Sigmoid colon (tissue), 7 donors: ENCODE data around the gene SNX24. TPM values are rescaled to one million over a fixed set of nuclear protein-coding genes. Genes with fewer than 3 reads are reported as not detected.

ENCODE experiments used
- DNase-seq: peaks from one replicate; pipeline ENCODE4 v3.0.0-alpha.2; 2019
- H3K27ac ChIP-seq, 4 donors: fragments of 200-600 bp; sonication (generic); one replicate each; pipeline ENCODE4 v1.5.1; 2016 to 2019; ENCODE audit warnings: mild to moderate bottlenecking in 1 of 4
- H3K27me3 ChIP-seq, 3 donors: fragments of 200-600 bp; sonication (generic); one replicate each; pipeline ENCODE4 v1.5.1; 2019; ENCODE audit warnings: mild to moderate bottlenecking in 1 of 3
- H3K36me3 ChIP-seq, 4 donors: fragments of 200-600 bp; sonication (generic); one replicate each; pipeline ENCODE4 v1.5.1; 2016 to 2019
- H3K4me1 ChIP-seq, 4 donors: fragments of 200-600 bp; sonication (generic); one replicate each; pipeline ENCODE4 v1.5.1; 2017 to 2019
- H3K4me3 ChIP-seq, 4 donors: fragments of 200-600 bp; sonication (generic); one replicate each; pipeline ENCODE4 v1.5.1; 2017 to 2019; ENCODE audit warnings: mild to moderate bottlenecking in 2 of 4, moderate library complexity in 1 of 4
- H3K9me3 ChIP-seq, 4 donors: fragments of 200-600 bp in 3 of 4; sonication (generic) in 3 of 4; one replicate each; pipeline versions ENCODE4 v1.5.1 to v1.6.1; 2013 to 2019
- CTCF ChIP-seq, 4 experiments: fragments of 450-650 bp in 3 of 4; fragments of 200-600 bp in 1 of 4; IDR thresholded peaks; one replicate each; pipeline ENCODE4 v1.5.1; 2016 to 2019; ENCODE audit warnings: antibody characterized with exemption in 4 of 4, mild to moderate bottlenecking in 3 of 4, moderate library complexity in 2 of 4
- EP300 ChIP-seq, 4 donors: sonication (generic); formaldehyde crosslinking; IDR thresholded peaks; one replicate each; pipeline ENCODE4 v1.6.1; 2017; ENCODE audit warnings: antibody characterized with exemption in 4 of 4
- POLR2A ChIP-seq, 2 donors: fragments of 450-650 bp; IDR thresholded peaks; one replicate each; pipeline ENCODE4 v1.6.1; 2016; ENCODE audit warnings: antibody characterized with exemption in 2 of 2, mild to moderate bottlenecking in 2 of 2, moderate library complexity in 2 of 2
- POLR2AphosphoS5 ChIP-seq, 4 donors: sonication (generic); formaldehyde crosslinking; IDR thresholded peaks; one replicate each; pipeline ENCODE4 v1.6.1; 2017; ENCODE audit warnings: antibody characterized with exemption in 4 of 4
- WGBS, 2 donors: extraction: QIAGEN DNeasy Blood & Tissue Kit; methylation state at CpG; one replicate each; pipeline ENCODE4 v1.1.7; 2013; 5-methylcytosine and 5-hydroxymethylcytosine counted together
- intact Hi-C: fragments of 100-400 bp; cut with DNase I; formaldehyde crosslinking; loops from one replicate; pipeline ENCODE4 v1.15.1; 2023
- polyA plus RNA-seq, 3 donors: library from polyadenylated mRNA; stranded (reverse); fragments of 200-250 nt; gene quantifications; one replicate each; pipeline ENCODE4 v1.2.3, GENCODE V29; 2013
- total RNA-seq, 4 donors: library from RNA; depleted of rRNA; stranded (reverse); fragments of >200 nt; gene quantifications; one replicate each; pipeline ENCODE4 v1.1.0, GENCODE V29; 2016
- donor health status: healthy with polysubstance abuse.
- donor health status: Bipolar disorder and iron deficiency.
- donor health status: healthy.

The SNX24 gene
- total RNA-seq (10 to 100 TPM in 3 of 4 donors, 1 to 10 TPM in 1; 8.2 to 21.0 (median 10.6) TPM), polyA plus RNA-seq (10 to 100 TPM in 2 of 3 donors, 1 to 10 TPM in 1; 7.3 to 28.2 (median 22.7) TPM)

- Histone ChIP-seq H3K4me3 (peak within 1 kb of the TSS; percentile 87 to 99 (median 97)), H3K9me3 (no peaks in the 10 kb centered on the region), H3K36me3 (no peaks in the 10 kb centered on the region), H3K27me3 (no peaks in the 10 kb centered on the region), H3K4me1 (peaks cover 0 to 31% (median 20%) of the 10 kb centered on the region in 4 donors), H3K27ac (peak within 1 kb of the TSS; percentile 91 to 97 (median 96))
- 0 to 1% methylated on average over 92 of the region's 92 CpGs for WGBS, 2 donors
- DNase-seq, result peak; percentile 86
- TF ChIP-seq POLR2AphosphoS5 (IDR thresholded peaks at IDR 0.05) (peak; percentile 16 to 75 (median 58)), CTCF (IDR thresholded peaks at IDR 0.05) (no peak), EP300 (IDR thresholded peaks at IDR 0.05) (no peak)
- intact Hi-C loops, result loop anchor here (2.0 to 5.0 kb wide), 3 partner anchors 71 to 247 kb away; partner anchors contain the start of genes PPIC and SNX2
These were observed at the start of gene SNX24 for GRCh38 chr5:122845229-122846050. TSS of gene SNX24 (plus strand) at chr5:122845613. CDS start at chr5:122845634, 21 bp downstream.

- no peaks in the 10 kb centered on the region for H3K27me3 ChIP-seq
- 97 to 99% methylated on average over 2 of the region's 2 CpGs for WGBS, 2 donors
- TF ChIP-seq EP300 (IDR thresholded peaks at IDR 0.05) (no peak), CTCF (IDR thresholded peaks at IDR 0.05) (no peak), POLR2AphosphoS5 (IDR thresholded peaks at IDR 0.05) (no peak), POLR2A (IDR thresholded peaks at IDR 0.05) (no peak)
- H3K9me3 ChIP-seq, result no peaks in the 10 kb centered on the region
- peaks cover 0 to 82% (median 15%) of the 10 kb centered on the region in 4 donors for H3K36me3 ChIP-seq
- H3K4me1 ChIP-seq, result no peaks in the 10 kb centered on the region
- no peak overlapping the region for H3K27ac ChIP-seq
- DNase-seq, result no peak
- intact Hi-C loops, result no loop called here
- no peak overlapping the region for H3K4me3 ChIP-seq
These were observed 39.9 kb upstream of the SNX24 start for GRCh38 chr5:122805481-122805880.

- no peak overlapping the region for H3K27ac ChIP-seq
- H3K4me3 ChIP-seq, result no peak overlapping the region
- intact Hi-C loops, result no loop called here
- H3K36me3 ChIP-seq, result peaks cover 0 to 41% (median 2%) of the 10 kb centered on the region in 4 donors
- TF ChIP-seq POLR2AphosphoS5 (IDR thresholded peaks at IDR 0.05) (no peak), EP300 (IDR thresholded peaks at IDR 0.05) (no peak), POLR2A (IDR thresholded peaks at IDR 0.05) (no peak), CTCF (IDR thresholded peaks at IDR 0.05) (no peak)
- no peak for DNase-seq
- WGBS, 2 donors, result 82 to 96% methylated on average over 2 of the region's 2 CpGs
- no peaks in the 10 kb centered on the region for H3K9me3 ChIP-seq
- H3K4me1 ChIP-seq, result no peaks in the 10 kb centered on the region
- no peaks in the 10 kb centered on the region for H3K27me3 ChIP-seq
These were observed 35.0 kb upstream of the SNX24 start for GRCh38 chr5:122810405-122810804.

GRCh38 chr5:122815218-122815767 lies 30.1 kb upstream of the SNX24 start:
- DNase-seq, result no peak
- no peak overlapping the region for H3K4me3 ChIP-seq
- no peak for TF ChIP-seq POLR2AphosphoS5 (IDR thresholded peaks at IDR 0.05)
- no peak for TF ChIP-seq CTCF (IDR thresholded peaks at IDR 0.05)
- TF ChIP-seq POLR2A (IDR thresholded peaks at IDR 0.05), result no peak
- TF ChIP-seq EP300 (IDR thresholded peaks at IDR 0.05), result no peak
- H3K27me3 ChIP-seq, result no peaks in the 10 kb centered on the region
- intact Hi-C loops, result no loop called here
- 97 to 99% methylated on average over 3 of the region's 3 CpGs for WGBS, 2 donors
- H3K27ac ChIP-seq, result no peak overlapping the region
- H3K36me3 ChIP-seq, result peaks cover 0 to 36% (median 7%) of the 10 kb centered on the region in 4 donors
- no peaks in the 10 kb centered on the region for H3K4me1 ChIP-seq
- no peaks in the 10 kb centered on the region for H3K9me3 ChIP-seq
